Measurements from ENCODE around the gene ATF4.

GRCh38 chr22:39536711-39537110 is 16.3 kb downstream of the ATF4 start:
- no peak for TF ChIP-seq CTCF (conservative IDR thresholded peaks at IDR 0.05; ENCODE audit: low read length)
- no peak for TF ChIP-seq EZH2phosphoT487 (IDR thresholded peaks at IDR 0.05; ENCODE audit: borderline replicate concordance, low read depth, low read length)

All from OCI-LY7 (cell line).